RWPE2 (cell line): ENCODE measurements around the gene DCST2.

Experiments used
- ATAC-seq: fragments of 200-7000 bp; cut with Tn5 transposase; 3 replicates; pipeline ENCODE4 v1.9.1; 2021; ENCODE audit warnings: low read depth
- DNase-seq: peaks from one replicate; pipeline ENCODE4 v3.0.0-alpha.2; 2020; ENCODE audit warnings: low spot score
- H3K27ac ChIP-seq: fragments of 450-650 bp; 2 replicates; pipeline ENCODE4 v1.5.1; 2017; ENCODE audit warnings: mild to moderate bottlenecking; ENCODE audit not compliant: poor library complexity, severe bottlenecking
- H3K27me3 ChIP-seq: fragments of 250-450 bp; sonication (Bioruptor Pico); 2 replicates; pipeline ENCODE4 v1.5.1; 2021; ENCODE audit warnings: mild to moderate bottlenecking, moderate library complexity; ENCODE audit not compliant: insufficient read depth, poor library complexity, severe bottlenecking
- H3K36me3 ChIP-seq: fragments of 250-450 bp; sonication (Bioruptor Pico); 2 replicates; pipeline ENCODE4 v1.5.1; 2020; ENCODE audit warnings: low read depth, mild to moderate bottlenecking, moderate library complexity
- H3K4me1 ChIP-seq: fragments of 250-450 bp; sonication (Bioruptor Pico); 2 replicates; pipeline ENCODE4 v1.5.1; 2021; ENCODE audit warnings: mild to moderate bottlenecking, moderate library complexity; ENCODE audit not compliant: insufficient read depth, poor library complexity, severe bottlenecking
- H3K4me3 ChIP-seq: fragments of 250-450 bp; sonication (Bioruptor Pico); 2 replicates; pipeline ENCODE4 v1.5.1; 2021; ENCODE audit warnings: mild to moderate bottlenecking, moderate library complexity; ENCODE audit not compliant: severe bottlenecking
- H3K9me3 ChIP-seq: fragments of 250-450 bp; sonication (Bioruptor Pico); 2 replicates; pipeline ENCODE4 v1.5.1; 2021; ENCODE audit warnings: mild to moderate bottlenecking, moderate library complexity; ENCODE audit not compliant: severe bottlenecking
- CTCF ChIP-seq: fragments of 450-650 bp; IDR thresholded peaks from one replicate; pipeline ENCODE4 v1.5.1; 2017; ENCODE audit warnings: mild to moderate bottlenecking, moderate library complexity; ENCODE audit not compliant: poor library complexity, severe bottlenecking

Gene DCST2

DNA sequence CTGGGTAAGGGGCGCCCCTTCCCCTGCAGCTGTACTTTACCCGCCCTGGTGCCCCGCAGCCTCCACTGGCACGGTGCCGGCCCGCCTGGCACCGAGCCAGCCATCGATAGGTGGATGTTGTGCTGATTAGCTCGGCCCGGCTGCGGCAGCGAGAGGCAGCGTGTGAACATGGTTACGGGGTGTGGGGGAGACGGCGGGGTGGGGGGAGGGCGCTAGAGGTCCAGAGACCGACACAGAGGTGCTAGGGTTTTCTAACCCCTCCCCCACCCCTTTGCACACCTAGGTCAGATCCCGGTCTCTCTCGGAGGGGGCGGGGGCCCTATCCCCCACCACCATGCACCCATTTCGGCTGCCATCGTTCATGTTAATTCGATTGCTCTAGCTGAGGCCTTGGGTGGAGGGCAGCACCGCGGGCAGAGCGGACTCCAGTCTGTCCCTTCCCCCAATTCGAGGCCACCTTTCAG is 36.6 kb upstream of the DCST2 start:
- Histone ChIP-seq H3K27me3 (no peaks in the 10 kb centered on the region), H3K36me3 (no peaks in the 10 kb centered on the region), H3K27ac (no peak overlapping the region), H3K4me3 (no peak overlapping the region), H3K4me1 (no peaks in the 10 kb centered on the region), H3K9me3 (no peaks in the 10 kb centered on the region)
- TF ChIP-seq CTCF = no peak
- ATAC-seq (no peak), DNase-seq (no peak)

DNA sequence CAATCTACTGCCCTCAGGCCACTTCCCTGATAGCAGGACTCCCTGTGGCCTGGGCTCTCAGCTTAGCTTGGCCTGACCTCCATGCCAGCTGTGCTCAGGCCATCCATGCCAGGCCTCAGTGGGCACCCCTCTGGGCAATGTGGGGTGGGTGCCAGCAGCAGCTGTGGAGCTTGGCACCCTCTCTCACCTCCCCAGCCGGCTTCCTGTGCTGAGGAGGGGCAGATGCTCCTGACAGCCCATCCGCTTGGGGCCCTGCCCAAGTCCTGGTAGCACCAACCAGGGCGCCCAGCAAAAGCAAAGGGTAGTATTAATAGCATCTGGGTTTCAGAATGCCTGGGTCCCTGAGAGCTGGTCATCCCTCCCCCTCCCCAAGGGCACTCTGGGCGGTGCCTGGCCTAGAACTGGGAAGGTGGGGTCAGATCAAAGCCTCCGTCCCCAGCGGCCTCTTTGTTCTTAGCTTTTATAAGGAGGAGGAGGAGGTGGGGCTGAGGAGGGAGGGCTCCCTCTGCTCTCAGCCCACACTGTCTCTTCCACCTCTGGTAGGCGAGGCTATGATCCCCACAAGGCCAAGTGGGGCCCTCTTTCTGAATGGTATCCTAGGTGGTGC is 36.1 kb upstream of the DCST2 start:
- H3K4me3 ChIP-seq = no peak overlapping the region
- H3K36me3 ChIP-seq = no peaks in the 10 kb centered on the region
- no peak for TF ChIP-seq CTCF
- no peaks in the 10 kb centered on the region for H3K4me1 ChIP-seq
- DNase-seq (no peak), ATAC-seq (no peak)
- H3K27ac ChIP-seq = no peak overlapping the region
- no peaks in the 10 kb centered on the region for H3K9me3 ChIP-seq
- H3K27me3 ChIP-seq = no peaks in the 10 kb centered on the region

- TF ChIP-seq CTCF = no peak
- Histone ChIP-seq H3K27ac (no peak overlapping the region), H3K36me3 (no peaks in the 10 kb centered on the region), H3K27me3 (no peaks in the 10 kb centered on the region), H3K4me1 (no peaks in the 10 kb centered on the region), H3K4me3 (no peak overlapping the region), H3K9me3 (no peaks in the 10 kb centered on the region)
- ATAC-seq (no peak), DNase-seq (no peak)
These were observed 35.0 kb upstream of the DCST2 start for GRCh38 chr1:155068599-155068998.

GRCh38 chr1:155066777-155067176 is 33.2 kb upstream of the DCST2 start:
- no peak for TF ChIP-seq CTCF
- no peaks in the 10 kb centered on the region for H3K9me3 ChIP-seq
- no peak overlapping the region for H3K4me3 ChIP-seq
- DNase-seq = no peak
- H3K4me1 ChIP-seq = no peaks in the 10 kb centered on the region
- no peaks in the 10 kb centered on the region for H3K27me3 ChIP-seq
- H3K36me3 ChIP-seq = peaks cover 8% of the 10 kb centered on the region
- H3K27ac ChIP-seq = no peak overlapping the region
- no peak for ATAC-seq

GRCh38 chr1:155064832-155065429 is 31.4 kb upstream of the DCST2 start:
- no peaks in the 10 kb centered on the region for H3K4me1 ChIP-seq
- H3K4me3 ChIP-seq = no peak overlapping the region
- peaks cover 15% of the 10 kb centered on the region for H3K36me3 ChIP-seq
- no peaks in the 10 kb centered on the region for H3K9me3 ChIP-seq
- ATAC-seq (no peak), DNase-seq (no peak)
- no peak for TF ChIP-seq CTCF
- no peak overlapping the region for H3K27ac ChIP-seq
- no peaks in the 10 kb centered on the region for H3K27me3 ChIP-seq
